ENCODE data around the gene CP. TPM values are rescaled to one million over a fixed set of nuclear protein-coding genes. Genes with fewer than 3 reads are reported as not detected.

Gene CP
- total RNA-seq, 1 experiment from 2014 or later, result 0.52 TPM

DNA sequence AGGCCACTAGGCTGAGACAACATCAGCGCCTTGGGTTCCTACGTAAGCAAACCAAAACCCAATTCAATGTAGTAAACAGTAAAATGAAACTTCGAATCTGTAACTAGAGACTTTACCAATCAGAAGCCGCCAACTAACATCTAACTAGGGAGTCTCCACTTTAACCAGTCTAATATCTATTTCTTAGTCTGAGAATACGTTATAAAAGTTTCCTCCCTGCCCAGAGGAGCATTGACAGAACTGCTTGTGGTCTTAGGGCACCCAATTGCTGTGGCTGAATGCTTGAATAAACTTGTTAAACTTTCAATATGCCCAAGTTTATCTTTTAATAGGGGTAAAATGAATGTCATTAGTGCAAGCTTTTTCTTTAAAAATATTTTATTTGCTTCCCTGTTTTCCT, 4.3 kb downstream of the CP start:
- BruUV-seq (replicated peaks), result no TSS peak
- no peaks in the 10 kb centered on the region for H3K4me1 ChIP-seq (ENCODE audit: control insufficient read depth in 1 of 2, insufficient read depth in 2 of 2, low read length in 2 of 2)
- no peak overlapping the region for H3K9ac ChIP-seq (ENCODE audit: low read length)
- H3K4me2 ChIP-seq (ENCODE audit: low read length), result no peak overlapping the region
- no peak for ATAC-seq
- no peak overlapping the region for H3K4me3 ChIP-seq (replicated peaks in 1 of 2; ENCODE audit: low read depth in 1 of 2, low read length in 2 of 2)
- no peaks in the 10 kb centered on the region for H3K79me2 ChIP-seq (ENCODE audit: insufficient read depth, low read length)
- peak overlapping the region; percentile 55 for H2AFZ ChIP-seq (ENCODE audit: low read depth, low read length, poor library complexity, severe bottlenecking)
- H3K27me3 ChIP-seq (ENCODE audit: insufficient read depth, low read length), result no peaks in the 10 kb centered on the region
- no peak for DNase-seq (ENCODE audit: low read depth, low spot score)
- no peak overlapping the region for H3K27ac ChIP-seq (ENCODE audit: low read depth, low read length)
- ChIA-PET RAD21 (ENCODE audit: low non-redundant PET in 1 of 2, low total read pairs in 2 of 2, uncharacterized antibody in 2 of 2, unreplicated experiment in 2 of 2) (no interaction called here), CTCF (no interaction called here), POLR2A (no interaction called here)
- no peaks in the 10 kb centered on the region for H3K36me3 ChIP-seq (ENCODE audit: control insufficient read depth in 1 of 2, insufficient read depth in 2 of 2, low read length in 2 of 2)
- intact Hi-C loops (cut with micrococcal nuclease), result no loop called here
- TF ChIP-seq POLR2AphosphoS5 (IDR thresholded peaks at IDR 0.05; ENCODE audit: low read depth, low read length) (no peak), EGR1 (IDR thresholded peaks at IDR 0.05; ENCODE audit: low read depth) (no peak), ELF1 (IDR thresholded peaks at IDR 0.05; ENCODE audit: borderline replicate concordance, low read depth) (no peak), ZNF274 (IDR thresholded peaks at IDR 0.05; ENCODE audit: low read depth, low read length) (no peak), YY1 (IDR thresholded peaks at IDR 0.05; ENCODE audit: extremely low read depth, insufficient replicate concordance, low read depth, low read length) (no peak), ZFX (IDR thresholded peaks at IDR 0.05) (no peak), RAD21 (IDR thresholded peaks at IDR 0.05; ENCODE audit: low read depth) (no peak), POLR2A (IDR thresholded peaks at IDR 0.05; ENCODE audit: borderline replicate concordance, extremely low read depth, insufficient read depth, insufficient read length) (no peak), JUND (IDR thresholded peaks at IDR 0.05) (no peak), SRF (IDR thresholded peaks at IDR 0.05; ENCODE audit: low read depth) (no peak), EZH2phosphoT487 (IDR thresholded peaks at IDR 0.05; ENCODE audit: borderline replicate concordance) (no peak), CEBPB (IDR thresholded peaks at IDR 0.05; ENCODE audit: low read depth) (no peak), EZH2 (IDR thresholded peaks at IDR 0.05) (no peak), FOSL1 (IDR thresholded peaks at IDR 0.05; ENCODE audit: low read depth) (no peak), SP1 (IDR thresholded peaks at IDR 0.05; ENCODE audit: low read depth) (no peak)
- TF ChIP-seq, protein P1, sequence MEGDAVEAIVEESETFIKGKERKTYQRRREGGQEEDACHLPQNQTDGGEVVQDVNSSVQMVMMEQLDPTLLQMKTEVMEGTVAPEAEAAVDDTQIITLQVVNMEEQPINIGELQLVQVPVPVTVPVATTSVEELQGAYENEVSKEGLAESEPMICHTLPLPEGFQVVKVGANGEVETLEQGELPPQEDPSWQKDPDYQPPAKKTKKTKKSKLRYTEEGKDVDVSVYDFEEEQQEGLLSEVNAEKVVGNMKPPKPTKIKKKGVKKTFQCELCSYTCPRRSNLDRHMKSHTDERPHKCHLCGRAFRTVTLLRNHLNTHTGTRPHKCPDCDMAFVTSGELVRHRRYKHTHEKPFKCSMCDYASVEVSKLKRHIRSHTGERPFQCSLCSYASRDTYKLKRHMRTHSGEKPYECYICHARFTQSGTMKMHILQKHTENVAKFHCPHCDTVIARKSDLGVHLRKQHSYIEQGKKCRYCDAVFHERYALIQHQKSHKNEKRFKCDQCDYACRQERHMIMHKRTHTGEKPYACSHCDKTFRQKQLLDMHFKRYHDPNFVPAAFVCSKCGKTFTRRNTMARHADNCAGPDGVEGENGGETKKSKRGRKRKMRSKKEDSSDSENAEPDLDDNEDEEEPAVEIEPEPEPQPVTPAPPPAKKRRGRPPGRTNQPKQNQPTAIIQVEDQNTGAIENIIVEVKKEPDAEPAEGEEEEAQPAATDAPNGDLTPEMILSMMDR (IDR thresholded peaks at IDR 0.05 in 2 of 3, conservative IDR thresholded peaks at IDR 0.05 in 1 of 3; ENCODE audit: borderline replicate concordance in 1 of 3, insufficient read depth in 1 of 3, low read depth in 2 of 3, low read length in 2 of 3), result no peak
- TF ChIP-seq, protein P2, sequence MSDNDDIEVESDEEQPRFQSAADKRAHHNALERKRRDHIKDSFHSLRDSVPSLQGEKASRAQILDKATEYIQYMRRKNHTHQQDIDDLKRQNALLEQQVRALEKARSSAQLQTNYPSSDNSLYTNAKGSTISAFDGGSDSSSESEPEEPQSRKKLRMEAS (IDR thresholded peaks at IDR 0.05), result no peak
- TF ChIP-seq, protein P3, sequence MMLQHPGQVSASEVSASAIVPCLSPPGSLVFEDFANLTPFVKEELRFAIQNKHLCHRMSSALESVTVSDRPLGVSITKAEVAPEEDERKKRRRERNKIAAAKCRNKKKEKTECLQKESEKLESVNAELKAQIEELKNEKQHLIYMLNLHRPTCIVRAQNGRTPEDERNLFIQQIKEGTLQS (IDR thresholded peaks at IDR 0.05), result no peak
- TF ChIP-seq, protein P4, sequence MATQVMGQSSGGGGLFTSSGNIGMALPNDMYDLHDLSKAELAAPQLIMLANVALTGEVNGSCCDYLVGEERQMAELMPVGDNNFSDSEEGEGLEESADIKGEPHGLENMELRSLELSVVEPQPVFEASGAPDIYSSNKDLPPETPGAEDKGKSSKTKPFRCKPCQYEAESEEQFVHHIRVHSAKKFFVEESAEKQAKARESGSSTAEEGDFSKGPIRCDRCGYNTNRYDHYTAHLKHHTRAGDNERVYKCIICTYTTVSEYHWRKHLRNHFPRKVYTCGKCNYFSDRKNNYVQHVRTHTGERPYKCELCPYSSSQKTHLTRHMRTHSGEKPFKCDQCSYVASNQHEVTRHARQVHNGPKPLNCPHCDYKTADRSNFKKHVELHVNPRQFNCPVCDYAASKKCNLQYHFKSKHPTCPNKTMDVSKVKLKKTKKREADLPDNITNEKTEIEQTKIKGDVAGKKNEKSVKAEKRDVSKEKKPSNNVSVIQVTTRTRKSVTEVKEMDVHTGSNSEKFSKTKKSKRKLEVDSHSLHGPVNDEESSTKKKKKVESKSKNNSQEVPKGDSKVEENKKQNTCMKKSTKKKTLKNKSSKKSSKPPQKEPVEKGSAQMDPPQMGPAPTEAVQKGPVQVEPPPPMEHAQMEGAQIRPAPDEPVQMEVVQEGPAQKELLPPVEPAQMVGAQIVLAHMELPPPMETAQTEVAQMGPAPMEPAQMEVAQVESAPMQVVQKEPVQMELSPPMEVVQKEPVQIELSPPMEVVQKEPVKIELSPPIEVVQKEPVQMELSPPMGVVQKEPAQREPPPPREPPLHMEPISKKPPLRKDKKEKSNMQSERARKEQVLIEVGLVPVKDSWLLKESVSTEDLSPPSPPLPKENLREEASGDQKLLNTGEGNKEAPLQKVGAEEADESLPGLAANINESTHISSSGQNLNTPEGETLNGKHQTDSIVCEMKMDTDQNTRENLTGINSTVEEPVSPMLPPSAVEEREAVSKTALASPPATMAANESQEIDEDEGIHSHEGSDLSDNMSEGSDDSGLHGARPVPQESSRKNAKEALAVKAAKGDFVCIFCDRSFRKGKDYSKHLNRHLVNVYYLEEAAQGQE (IDR thresholded peaks at IDR 0.05; ENCODE audit: low read depth), result no peak
- H4K20me1 ChIP-seq (ENCODE audit: insufficient read depth), result no peaks in the 10 kb centered on the region
- no peaks in the 10 kb centered on the region for H3K9me2 ChIP-seq (ENCODE audit: insufficient read depth)
- H3K9me3 ChIP-seq (ENCODE audit: control insufficient read depth in 1 of 2, insufficient read depth in 1 of 2, low read depth in 1 of 2, low read length in 2 of 2), result no peaks in the 10 kb centered on the region
